HG03457 (cell line): ENCODE data around the gene RAD18.

ENCODE experiments used
- ATAC-seq: cut with Tn5 transposase; IDR thresholded peaks from one replicate; pipeline ENCODE4 v1.9.1; 2021; ENCODE audit warnings: moderate number of reproducible peaks; ENCODE audit not compliant: unreplicated experiment

Gene RAD18

GRCh38 chr3:8986741-8987140 is 23.5 kb upstream of the RAD18 start:
- ATAC-seq = no peak

GRCh38 chr3:8985876-8986275 is 22.6 kb upstream of the RAD18 start:
- ATAC-seq = no peak

GRCh38 chr3:8985411-8985831 is 22.1 kb upstream of the RAD18 start:
- no peak for ATAC-seq

GRCh38 chr3:8984526-8984925 is 21.3 kb upstream of the RAD18 start:
- no peak for ATAC-seq

- ATAC-seq = no peak
Observed at GRCh38 chr3:8984081-8984480, 20.8 kb upstream of the RAD18 start.

- ATAC-seq = no peak
Observed at GRCh38 chr3:8983591-8983990, 20.3 kb upstream of the RAD18 start.

GRCh38 chr3:8983026-8983425 is 19.8 kb upstream of the RAD18 start:
- ATAC-seq = no peak

GRCh38 chr3:8982509-8982908 is 19.2 kb upstream of the RAD18 start:
- ATAC-seq = no peak

GRCh38 chr3:8981700-8982099 is 18.4 kb upstream of the RAD18 start:
- ATAC-seq = no peak

GRCh38 chr3:8981296-8981695 is 18.0 kb upstream of the RAD18 start:
- no peak for ATAC-seq

GRCh38 chr3:8980756-8981257 is 17.5 kb upstream of the RAD18 start:
- no peak for ATAC-seq

- ATAC-seq = no peak
Observed at GRCh38 chr3:8979262-8979661, 16.0 kb upstream of the RAD18 start.

- no peak for ATAC-seq
Observed at GRCh38 chr3:8978551-8978950, 15.3 kb upstream of the RAD18 start.

GRCh38 chr3:8976540-8977182 is 13.4 kb upstream of the RAD18 start:
- no peak for ATAC-seq

GRCh38 chr3:8975081-8976020 is 12.1 kb upstream of the RAD18 start:
- ATAC-seq = no peak

GRCh38 chr3:8974458-8974857 is 11.2 kb upstream of the RAD18 start:
- ATAC-seq = no peak

GRCh38 chr3:8972639-8973038 is 9.4 kb upstream of the RAD18 start:
- no peak for ATAC-seq

- no peak for ATAC-seq
Observed at GRCh38 chr3:8970971-8971589, 7.8 kb upstream of the RAD18 start.

- no peak for ATAC-seq
Observed at GRCh38 chr3:8969241-8969640, 6.0 kb upstream of the RAD18 start.

- ATAC-seq = no peak
Observed at GRCh38 chr3:8968375-8968882, 5.2 kb upstream of the RAD18 start.

GRCh38 chr3:8967553-8967952 is 4.3 kb upstream of the RAD18 start:
- no peak for ATAC-seq
